GM12872 (cell line): Measurements from ENCODE around the gene NR6A1.

Experiments used
- CTCF ChIP-seq: IDR thresholded peaks from 3 replicates; pipeline ENCODE4 v1.5.1; 2011; ENCODE audit warnings: low read depth, mild to moderate bottlenecking, low read length, moderate library complexity; ENCODE audit not compliant: insufficient read depth

Gene NR6A1

DNA sequence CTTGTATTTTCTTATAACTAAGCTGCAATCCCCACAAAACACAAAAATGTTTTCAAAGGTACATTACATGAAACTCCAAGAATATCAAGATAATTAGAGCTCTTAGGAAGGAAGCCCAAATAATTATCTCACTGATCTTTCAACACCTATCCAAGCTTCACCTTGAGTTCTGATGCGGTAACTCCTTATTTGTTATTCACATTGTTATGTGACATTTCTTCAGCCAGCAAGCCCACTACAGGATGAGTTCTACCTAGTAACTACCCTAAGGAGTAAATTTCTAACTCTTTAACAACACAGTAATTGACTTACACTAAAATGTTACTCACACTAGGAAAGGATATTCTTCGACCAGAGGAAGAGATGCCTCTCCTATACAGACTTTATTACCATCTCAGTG lies 9.9 kb downstream of the NR6A1 start:
- TF ChIP-seq CTCF: no peak

GRCh38 chr9:124760719-124761118 lies 10.4 kb downstream of the NR6A1 start:
- TF ChIP-seq CTCF: no peak

DNA sequence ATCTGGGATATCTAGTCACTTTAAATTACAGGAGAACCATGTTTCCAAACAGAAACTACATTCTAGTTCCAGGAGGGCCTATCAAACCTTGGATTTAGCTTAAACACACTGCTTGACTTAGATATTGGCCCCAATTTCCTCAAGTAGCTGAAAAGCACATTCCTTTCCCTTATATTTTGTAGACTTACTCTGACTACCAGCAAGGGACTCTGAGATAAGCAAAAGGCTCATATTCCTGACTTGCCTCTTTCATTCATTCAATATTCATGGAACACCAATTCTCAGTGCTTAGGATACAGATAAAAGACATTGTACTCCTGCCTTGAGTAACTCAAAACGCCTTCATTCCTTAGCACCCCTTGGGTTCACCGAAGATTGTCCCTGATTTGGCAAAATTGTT lies 11.8 kb downstream of the NR6A1 start:
- TF ChIP-seq CTCF: no peak

DNA sequence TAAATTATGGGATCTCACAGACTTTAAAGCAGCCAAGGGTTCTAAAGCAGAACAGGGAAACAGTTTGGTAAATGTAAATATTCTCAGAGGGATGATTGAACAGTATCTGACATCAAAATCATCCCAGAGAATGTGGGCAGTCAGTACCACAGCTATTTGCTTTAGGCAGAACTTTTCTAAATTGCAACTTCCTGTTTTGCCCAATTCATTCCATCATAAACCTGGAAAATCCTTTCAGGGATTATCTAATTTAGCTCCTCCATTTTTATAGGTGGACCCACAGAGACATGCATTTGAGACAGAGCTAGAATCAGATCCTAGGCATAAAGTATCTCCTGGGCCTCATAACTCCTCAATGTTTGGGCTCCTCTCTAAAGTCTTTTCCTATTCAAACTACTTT lies 12.4 kb downstream of the NR6A1 start:
- no peak for TF ChIP-seq CTCF

DNA sequence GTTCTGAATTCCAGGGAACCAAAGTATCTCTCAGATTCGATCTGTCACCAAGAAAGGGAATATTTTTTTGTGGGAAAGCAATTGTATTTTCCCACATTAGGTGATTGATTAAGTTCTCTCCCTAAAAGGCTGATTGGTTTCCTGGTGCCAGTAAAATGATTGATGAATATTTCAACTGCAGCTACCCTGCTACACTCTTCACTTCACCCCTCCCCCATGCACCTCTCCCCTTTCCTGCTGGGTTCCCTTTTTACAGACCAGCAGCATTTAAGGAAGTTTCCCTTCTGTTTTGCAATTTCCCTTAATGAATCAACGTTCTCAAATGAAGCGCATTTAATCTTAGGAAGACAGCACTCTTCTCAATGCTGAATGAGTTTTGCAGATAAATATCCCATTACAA lies 13.1 kb downstream of the NR6A1 start:
- no peak for TF ChIP-seq CTCF

- TF ChIP-seq CTCF: no peak
Observed at GRCh38 chr9:124757616-124758015, 13.5 kb downstream of the NR6A1 start.

GRCh38 chr9:124756011-124756410 lies 15.1 kb downstream of the NR6A1 start:
- no peak for TF ChIP-seq CTCF

- TF ChIP-seq CTCF: no peak
Observed at GRCh38 chr9:124755061-124755460, 16.1 kb downstream of the NR6A1 start.
